Gastroesophageal sphincter (tissue), 3 donors: ENCODE measurements around the gene FYN.

Source experiments
- CTCF ChIP-seq, 4 experiments: fragments of 200-600 bp in 2 of 4; fragments of 450-650 bp in 2 of 4; sonication (generic) in 1 of 4; IDR thresholded peaks; one replicate each; pipeline ENCODE4 v1.5.1; 2017 to 2019; ENCODE audit warnings: antibody characterized with exemption in 4 of 4, mild to moderate bottlenecking in 2 of 4, moderate library complexity in 2 of 4
- EP300 ChIP-seq: sonication (generic); formaldehyde crosslinking; IDR thresholded peaks from one replicate; pipeline ENCODE4 v1.6.1; 2017; ENCODE audit warnings: antibody characterized with exemption, mild to moderate bottlenecking
- POLR2A ChIP-seq, 2 donors: fragments of 450-650 bp; IDR thresholded peaks; one replicate each; pipeline ENCODE4 v1.6.1; 2017; ENCODE audit warnings: antibody characterized with exemption in 2 of 2, mild to moderate bottlenecking in 2 of 2, moderate library complexity in 1 of 2
- POLR2AphosphoS5 ChIP-seq: sonication (generic); formaldehyde crosslinking; IDR thresholded peaks from one replicate; pipeline ENCODE4 v1.6.1; 2017; ENCODE audit warnings: antibody characterized with exemption

GRCh38 chr6:111623046-111623718, 250.1 kb downstream of the FYN start:
- no peak for TF ChIP-seq CTCF (IDR thresholded peaks at IDR 0.05)
- no peak for TF ChIP-seq EP300
- no peak for TF ChIP-seq POLR2AphosphoS5
- TF ChIP-seq POLR2A (IDR thresholded peaks at IDR 0.05), result no peak
